Endometrium (tissue), 2 donors: ENCODE measurements around the gene PRG2.

Experiments used
- FAIRE-seq: peaks from 2 replicates; lab custom pipeline; 2012; peaks lifted over from hg19 to GRCh38; lab: Jason Lieb, UNC
- donor health status: control.
- donor health status: control.

PRG2 gene

GRCh38 chr11:57390535-57390934 is at the start of gene PRG2:
PRG2 (minus strand) TSS chr11:57390650; CDS start chr11:57389944, 706 bp downstream.
- FAIRE-seq = no peak

- FAIRE-seq = no peak
Measured at GRCh38 chr11:57439786-57440185, 49.3 kb upstream of the PRG2 start.

GRCh38 chr11:57438345-57439285 is 48.2 kb upstream of the PRG2 start:
- FAIRE-seq = no peak

- FAIRE-seq = no peak
Measured at GRCh38 chr11:57436031-57436430, 45.6 kb upstream of the PRG2 start.

DNA sequence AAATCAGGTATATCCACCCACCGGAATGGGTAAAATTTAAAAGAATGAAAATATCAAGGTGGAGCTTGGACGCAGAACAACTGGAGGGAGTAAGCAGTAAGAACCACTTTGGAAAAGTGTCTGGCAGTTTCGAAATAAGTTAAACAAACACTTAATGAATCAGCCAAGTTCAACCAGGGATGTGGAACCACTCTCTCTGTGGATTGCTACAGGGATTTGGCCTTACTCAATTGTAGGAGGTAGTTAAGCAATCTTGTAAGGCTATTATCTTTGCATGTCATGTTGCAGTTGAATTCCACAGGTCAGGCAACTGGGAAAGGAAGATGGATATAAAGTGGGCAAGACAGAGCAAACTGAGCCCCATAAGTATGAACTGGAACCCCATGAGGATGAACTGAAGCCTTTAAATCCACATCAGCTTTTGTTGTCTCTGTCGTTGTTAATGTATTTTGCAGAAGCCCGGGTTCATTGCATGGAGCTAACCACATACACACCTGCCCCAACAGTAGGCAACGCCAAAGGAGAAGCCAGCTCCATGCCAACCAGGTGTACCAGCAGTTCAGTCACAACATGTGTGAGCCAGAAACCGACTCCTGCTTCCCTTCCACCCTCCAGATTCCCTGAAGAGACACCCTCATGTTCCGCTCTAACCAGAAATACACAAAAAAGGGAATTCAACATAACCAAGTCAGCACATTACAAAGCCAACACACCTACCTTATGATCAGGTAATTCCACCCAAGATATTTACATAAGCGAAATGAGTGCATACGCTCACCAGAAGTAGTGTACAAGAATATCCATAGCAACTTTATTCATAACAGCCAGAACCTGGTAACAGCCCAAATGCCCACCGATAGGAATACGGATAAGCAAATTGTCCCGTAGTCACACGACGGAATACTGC is 44.4 kb upstream of the PRG2 start:
- no peak for FAIRE-seq

GRCh38 chr11:57432714-57433163 is 42.3 kb upstream of the PRG2 start:
- no peak for FAIRE-seq

DNA sequence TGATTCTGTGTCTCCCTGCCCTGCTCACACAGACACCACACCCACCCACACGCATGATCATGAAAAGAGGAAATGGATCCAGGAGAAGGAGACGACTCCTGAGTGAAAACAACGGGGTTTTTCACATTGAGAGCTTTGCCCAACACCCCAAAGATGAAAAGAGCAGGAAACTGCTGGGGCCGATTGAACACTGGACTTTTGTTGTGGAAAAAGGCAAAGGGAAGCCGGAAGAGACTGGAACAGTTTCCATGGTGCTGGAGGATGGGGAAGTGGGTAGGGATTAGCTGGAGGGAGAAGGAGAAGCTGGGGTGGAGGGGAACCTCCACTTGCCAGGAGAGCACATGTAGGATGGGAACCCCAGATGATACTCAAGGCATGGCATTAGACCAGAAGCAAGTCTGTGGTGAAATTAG is 41.7 kb upstream of the PRG2 start:
- no peak for FAIRE-seq

DNA sequence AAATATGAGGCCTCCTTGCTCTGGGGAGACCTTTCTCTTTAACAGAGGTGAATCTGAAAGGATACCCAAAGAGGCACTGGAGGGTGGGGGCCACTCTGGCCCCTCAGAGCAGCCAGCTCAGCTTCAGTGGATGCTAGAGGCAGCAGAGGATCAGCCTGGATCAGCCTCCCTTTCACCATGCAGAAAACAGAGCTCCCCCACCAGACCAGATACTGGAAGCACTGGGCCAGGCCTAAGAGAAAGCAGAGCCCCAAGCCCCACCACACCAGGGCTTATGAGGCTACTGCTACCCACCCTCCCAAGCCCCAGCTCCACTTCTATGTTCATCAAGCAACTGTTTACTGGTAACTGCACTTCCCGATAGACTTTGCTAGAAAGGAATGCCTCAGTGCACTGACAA is 40.5 kb upstream of the PRG2 start:
- no peak for FAIRE-seq

- FAIRE-seq = no peak
Measured at GRCh38 chr11:57429946-57430345, 39.5 kb upstream of the PRG2 start.

DNA sequence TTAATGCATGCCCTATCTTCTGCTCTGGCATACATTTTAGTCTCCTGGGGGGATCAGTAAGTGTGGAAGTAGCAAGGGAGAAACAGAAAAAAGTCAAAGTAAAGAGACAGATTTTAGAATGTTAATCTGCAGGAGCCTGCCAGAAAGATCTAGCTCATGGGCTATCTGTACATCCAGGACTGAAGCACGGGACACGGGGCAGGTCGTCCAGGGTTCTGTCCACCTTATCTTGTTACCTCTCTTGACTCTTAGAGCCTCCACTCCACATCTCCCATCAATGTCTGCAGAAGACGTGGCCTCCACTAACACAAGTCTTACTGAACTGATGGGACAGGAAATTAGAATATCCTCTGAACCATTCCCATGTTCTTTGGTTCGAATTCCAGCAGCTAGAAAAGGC is 38.2 kb upstream of the PRG2 start:
- no peak for FAIRE-seq

GRCh38 chr11:57427727-57428082 is 37.3 kb upstream of the PRG2 start:
- FAIRE-seq = no peak

DNA sequence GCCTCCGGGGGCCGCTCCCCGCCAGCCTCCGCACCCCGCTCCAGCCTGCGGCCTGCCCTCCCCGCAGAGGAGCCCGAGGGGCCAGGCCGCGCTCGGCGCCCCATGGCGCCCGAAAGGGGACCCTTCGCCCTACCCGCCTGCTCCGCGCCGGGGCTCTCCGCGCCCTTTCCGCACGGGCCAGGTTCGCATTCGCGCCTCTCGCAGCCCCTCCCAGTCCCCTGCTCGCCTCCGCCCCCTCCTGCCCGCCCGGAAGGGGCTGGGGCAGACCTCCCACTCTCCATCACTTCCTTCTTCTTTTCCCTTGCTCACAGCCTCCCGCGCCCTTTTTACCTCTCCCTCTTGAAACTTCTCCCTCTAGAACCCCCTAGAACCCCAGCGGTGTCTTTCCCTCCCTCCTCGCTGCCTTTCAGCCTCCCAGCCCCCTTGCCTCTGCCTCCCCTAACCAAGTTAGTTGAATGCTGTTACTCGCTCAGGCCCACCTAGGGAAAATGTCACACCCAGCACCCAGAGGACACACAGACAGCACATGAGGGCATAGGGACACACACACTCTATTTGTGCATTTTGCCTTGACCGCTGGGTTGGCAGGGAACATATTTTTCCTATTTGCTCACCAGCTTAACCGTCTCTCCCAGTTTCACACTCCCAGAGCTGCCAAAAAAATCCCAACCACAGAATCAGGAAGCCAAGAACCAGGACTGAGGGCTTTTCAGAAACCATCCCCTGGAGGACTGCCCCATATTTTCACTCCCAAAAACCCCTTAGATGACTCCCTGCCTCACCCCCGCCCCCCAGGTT is 36.7 kb upstream of the PRG2 start, which contains the start of gene SLC43A3:
Gene SLC43A3, minus strand, starts transcription at position 193 of the 798 bp plus-strand sequence. CDS start 949 bp downstream, outside the sequence.
- FAIRE-seq = no peak

DNA sequence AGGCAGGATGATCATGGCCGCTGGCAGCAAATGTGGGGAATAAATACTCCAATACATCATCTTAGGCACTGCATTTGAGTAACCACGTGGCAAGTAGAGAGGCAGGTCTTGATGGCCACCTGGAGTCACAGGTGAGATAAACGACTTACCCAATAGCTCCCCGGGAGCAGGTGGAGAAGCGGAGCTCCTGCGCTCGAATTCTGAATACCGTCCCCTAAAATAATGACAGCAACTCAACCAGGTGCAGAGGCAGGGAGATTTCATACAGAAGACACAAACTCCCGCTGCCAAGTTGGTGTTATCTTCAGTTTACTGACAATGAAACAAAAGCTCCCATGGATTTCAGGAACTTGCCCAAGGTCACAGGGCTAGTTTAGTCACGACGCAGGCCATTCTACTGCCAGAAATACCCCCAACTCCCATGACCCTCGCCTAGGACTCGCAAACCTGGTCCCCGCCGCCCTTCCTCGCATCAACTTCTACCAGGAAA is 36.0 kb upstream of the PRG2 start:
- no peak for FAIRE-seq

GRCh38 chr11:57425565-57426438 is 35.4 kb upstream of the PRG2 start:
- FAIRE-seq = no peak

GRCh38 chr11:57424792-57425564 is 34.5 kb upstream of the PRG2 start:
- no peak for FAIRE-seq

DNA sequence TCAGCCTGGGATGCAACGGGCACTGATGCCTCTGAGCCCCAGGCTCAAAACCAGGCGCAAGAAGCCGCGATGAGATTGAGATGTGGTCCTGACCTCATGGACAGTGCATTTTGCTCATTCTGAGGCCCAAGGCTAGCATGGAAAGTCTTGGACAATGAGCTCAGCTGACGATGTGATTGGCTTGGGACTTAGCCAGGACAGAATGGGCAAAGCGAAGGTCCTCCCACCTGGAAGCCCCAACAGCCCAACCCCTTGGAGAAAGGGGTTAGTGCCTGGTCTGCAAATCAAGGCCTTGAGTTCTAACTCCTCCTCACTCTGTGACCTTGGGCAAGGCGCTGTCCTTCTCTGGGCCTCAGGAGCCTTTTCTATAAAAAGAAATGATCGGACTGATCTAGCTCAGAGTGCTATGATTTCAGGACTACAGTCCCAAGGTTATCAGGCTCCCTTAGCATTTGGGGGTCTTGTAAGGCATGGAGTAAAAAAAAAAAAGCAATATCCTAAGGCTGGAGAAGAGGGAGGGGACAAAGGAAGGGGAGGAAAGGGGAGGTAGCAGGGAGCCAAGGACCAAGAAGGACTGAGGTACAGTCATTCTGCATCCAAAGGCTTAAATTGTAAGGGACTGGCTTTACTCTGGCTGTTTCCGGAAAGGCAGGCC is 33.8 kb upstream of the PRG2 start:
- FAIRE-seq = no peak

- FAIRE-seq = no peak
Measured at GRCh38 chr11:57422669-57423068, 32.2 kb upstream of the PRG2 start.

GRCh38 chr11:57421805-57422204 is 31.4 kb upstream of the PRG2 start:
- FAIRE-seq = no peak

DNA sequence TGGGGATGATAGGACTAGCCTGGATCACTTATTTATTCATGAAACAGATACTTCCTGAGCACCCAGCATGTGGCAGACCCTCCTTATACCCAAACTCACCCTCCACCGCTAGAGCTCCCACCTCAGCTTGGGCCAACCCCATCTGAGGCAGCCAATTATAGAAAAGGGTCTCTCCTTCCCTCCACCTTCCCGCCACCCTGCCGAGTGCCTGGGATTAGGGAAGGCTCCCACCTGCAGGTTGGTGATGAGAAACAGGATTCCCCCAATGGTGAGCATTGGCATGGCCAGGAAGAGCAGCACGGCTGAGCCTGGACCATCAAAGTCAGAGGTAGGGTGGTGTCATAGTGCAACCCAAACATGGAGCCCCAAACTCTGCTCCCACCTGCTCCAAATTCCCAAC is 30.6 kb upstream of the PRG2 start:
- FAIRE-seq = no peak
